HG03575 (cell line): ENCODE results near the gene NFX1.
"Not testable (repeated sequence)": the region's sequence is repeated elsewhere in the genome, so short reads cannot be mapped to it uniquely, and the experiment has no call there.

ENCODE experiments used
- ATAC-seq: cut with Tn5 transposase; IDR thresholded peaks from one replicate; pipeline ENCODE4 v1.9.1; 2021; ENCODE audit not compliant: unreplicated experiment, insufficient number of reproducible peaks, low FRiP score; ENCODE audit errors: extremely low read depth

The NFX1 gene

DNA sequence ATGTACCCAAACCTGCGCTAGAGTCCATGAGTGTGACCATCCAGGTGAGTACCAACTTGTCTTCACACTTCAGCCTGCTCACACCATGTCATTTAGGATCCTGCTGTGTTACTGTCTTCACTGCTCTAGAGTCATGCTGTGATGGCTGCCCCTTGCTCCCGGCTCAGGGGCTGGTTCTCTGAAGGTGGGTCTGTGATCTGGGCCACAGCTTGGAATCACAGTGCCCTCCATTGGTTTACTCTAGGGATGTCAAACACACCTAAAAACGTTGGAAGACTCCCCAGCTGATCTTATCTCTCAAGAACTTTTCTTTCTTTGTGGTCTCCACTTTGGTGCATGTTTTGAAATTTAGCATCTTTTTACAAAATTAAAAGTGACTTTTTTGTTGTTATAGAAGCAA, 53.8 kb downstream of the NFX1 start:
- no peak for ATAC-seq

DNA sequence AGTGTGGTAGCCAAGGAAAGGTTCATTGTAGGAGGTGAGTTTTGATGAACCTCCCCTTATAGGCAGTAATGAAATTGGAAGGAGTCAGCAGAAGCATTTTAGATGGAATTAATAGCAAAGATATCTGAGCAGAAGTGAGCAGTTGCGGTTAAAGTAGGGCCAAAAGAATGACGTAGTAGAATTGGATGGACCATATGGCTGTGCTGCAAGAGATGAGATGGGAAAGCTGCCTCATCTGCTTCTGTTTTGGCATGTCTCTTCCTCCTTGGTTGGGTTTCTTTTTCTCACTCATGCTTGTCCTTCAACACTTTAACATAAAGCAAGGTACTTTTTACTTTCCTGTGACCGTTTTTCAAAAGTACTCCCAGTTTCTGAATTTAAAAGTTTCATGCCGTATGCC, 56.2 kb downstream of the NFX1 start:
- no peak for ATAC-seq

DNA sequence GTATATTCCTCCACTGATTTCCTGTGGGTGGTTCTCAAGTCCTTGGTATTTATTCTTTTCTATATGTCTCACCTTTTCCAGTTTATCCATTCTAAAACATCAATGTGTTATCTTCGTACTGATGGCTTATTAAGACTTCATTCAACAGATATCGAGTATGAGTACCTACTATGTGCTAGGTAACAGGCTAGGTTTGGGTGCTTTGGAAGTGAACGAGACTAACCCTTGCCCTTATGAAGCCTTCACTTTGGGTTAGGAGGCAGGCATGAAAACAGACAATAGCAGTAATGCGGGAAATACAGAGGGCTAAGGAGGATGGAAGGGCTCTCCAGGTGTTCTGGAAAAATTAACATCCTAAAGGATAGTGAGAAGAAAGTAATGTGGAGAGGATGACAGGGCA, 58.7 kb downstream of the NFX1 start:
- no peak for ATAC-seq

DNA sequence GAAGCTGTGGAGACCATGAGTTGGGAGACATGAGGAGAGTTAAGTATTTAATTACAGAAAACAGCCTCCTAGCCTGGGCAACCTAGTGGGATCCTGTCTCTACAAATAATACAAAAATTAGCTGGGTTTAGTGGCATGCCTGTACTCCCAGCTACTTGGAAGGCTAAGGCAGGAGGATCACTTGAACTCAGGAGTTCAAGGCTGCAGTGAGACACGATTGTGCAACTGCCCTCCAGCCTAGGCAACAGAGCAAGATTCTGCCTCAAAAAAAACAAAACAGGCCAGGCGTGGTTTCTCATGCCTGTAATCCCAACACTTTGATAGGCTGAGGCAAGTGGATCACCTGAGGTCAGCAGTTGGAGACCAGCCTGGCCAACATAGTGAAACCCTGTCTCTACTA, 59.4 kb downstream of the NFX1 start:
- ATAC-seq, result no peak

DNA sequence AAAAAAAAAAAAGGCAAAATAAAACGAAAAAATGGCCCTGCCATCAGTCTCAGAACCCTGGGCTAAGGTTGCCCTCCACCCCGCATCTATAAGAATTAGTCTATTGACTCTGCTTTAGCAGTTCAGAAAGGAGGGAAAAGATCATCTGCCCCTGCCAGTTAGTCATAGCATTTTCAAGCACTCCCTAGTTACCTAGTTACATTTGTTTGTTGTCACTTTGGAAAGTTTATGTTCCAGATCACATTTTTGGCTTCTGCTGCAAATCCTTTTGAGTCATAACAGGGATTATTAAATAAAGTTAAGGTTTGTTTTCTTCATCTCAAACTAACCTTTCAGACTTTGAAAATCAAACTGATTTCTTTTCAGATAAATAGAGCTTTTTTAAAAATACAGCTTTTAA, 60.0 kb downstream of the NFX1 start:
- no peak for ATAC-seq

DNA sequence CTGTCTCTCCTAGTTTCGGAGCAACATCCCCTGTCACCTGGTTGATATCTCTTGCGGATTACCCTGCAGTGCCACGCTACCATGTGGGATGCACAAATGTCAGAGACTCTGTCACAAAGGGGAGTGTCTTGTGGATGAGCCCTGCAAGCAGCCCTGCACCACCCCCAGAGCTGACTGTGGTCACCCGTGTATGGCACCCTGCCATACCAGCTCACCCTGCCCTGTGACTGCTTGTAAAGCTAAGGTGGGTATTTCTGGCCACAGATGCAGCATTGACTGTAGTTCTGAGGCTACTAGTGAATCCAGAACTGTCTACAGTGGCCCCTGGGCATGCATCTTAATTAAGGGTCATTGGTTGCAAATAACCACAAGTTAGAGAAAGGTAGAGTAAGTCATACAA, 61.2 kb downstream of the NFX1 start:
- ATAC-seq, result no peak

DNA sequence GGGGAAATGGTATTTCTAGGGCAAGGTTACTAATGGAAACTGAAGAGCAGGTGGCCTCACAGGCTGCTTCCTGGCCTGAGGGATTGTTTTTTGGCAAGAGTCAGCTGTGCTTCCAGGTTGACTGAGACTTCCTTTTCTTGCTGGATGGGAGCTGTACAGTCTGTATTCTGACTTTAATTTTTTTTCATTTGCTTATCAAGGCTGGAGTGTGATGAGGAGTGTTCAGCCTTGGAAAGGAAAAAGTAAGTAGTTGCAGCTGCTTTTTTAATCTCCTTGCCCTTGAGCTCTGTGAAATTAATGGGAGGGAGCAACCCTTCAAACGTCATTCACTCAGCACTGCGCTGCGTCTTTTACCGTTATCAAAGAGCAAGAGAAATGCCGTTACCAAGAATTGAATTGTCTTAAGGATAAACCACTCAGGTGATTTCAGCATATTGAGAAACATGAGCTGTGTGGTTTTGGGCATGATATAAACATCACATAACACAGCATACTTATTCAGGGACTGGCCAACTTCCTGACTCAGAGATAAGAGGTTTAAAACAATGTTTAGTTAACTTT, 64.4 kb downstream of the NFX1 start:
- ATAC-seq, result no peak

DNA sequence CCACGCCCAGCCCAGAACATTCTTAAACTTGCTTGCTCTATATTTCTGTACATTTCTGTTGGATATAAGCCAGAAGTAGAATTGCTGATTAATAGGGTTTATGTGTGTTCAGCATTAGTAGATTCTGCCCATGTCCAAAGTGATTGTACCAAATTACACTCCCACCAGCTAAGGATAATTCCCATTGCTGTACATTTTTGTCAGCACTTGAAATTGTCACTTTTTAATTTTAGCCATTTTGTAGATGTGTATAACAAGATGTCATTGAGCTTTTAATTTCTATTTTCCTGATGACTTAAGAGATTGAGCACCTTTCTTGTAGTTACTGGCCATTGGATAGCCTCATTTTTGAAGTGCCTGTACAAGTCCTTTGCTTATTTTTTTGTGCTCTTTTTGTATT, 65.6 kb downstream of the NFX1 start:
- no peak for ATAC-seq

DNA sequence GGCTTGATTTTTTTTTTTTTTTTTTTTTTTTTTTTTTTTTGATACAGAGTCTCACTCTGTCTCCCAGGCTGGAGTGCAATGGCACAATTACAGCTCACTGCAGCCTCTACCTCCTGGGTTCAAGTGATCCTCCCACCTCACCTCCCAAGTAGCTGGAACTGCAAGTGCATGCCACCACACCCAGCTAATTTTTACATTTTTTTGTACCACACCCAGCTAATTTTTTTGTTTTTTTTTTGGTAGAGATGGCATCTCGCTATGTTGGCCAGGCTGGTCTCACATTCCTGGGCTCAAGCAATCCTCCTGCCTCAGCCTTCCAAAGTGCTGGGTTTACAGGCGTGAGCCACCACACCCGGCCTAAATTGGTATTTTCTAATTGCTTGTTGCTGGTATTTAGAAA, 68.3 kb downstream of the NFX1 start:
- not testable (repeated sequence) for ATAC-seq

DNA sequence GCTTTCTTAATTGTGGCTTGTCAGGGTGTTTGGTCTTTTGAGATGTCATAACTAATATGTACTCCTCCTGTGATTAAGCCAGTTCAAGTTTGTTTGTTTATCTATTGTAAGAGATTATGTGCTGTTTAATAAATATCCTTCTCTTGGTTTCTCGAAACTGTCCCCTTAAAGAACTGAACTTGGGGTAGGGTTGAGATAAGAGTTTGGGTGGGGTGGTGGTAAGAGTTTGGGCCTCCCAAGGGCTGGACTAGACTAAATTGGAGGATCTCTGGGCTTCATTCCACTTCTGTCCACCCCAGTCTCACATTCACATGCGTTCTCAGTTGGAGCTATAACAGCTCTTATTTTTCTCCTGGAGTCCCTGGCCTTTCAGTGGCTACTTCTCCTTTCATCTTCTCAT, 73.8 kb downstream of the NFX1 start:
- no peak for ATAC-seq

DNA sequence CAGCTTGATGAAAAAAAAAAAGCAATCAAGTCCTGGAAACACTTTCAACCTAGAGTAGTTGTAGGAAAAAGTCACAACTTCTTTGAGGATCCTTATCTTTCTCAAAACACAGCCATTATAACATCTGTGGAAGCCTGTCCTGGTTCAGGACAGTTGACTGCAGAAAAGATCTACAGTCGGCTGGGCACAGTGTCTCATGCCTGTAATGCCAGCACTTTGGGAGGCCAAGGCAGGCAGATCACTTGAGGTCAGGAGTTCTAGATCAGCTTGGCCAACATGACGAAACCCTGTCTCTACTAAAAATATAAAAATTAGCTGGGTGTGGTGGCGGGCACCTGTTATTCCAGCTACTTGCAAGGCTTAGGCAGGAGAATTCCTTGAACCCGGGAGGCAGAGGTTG, 74.5 kb downstream of the NFX1 start:
- ATAC-seq, result not testable (repeated sequence)

DNA sequence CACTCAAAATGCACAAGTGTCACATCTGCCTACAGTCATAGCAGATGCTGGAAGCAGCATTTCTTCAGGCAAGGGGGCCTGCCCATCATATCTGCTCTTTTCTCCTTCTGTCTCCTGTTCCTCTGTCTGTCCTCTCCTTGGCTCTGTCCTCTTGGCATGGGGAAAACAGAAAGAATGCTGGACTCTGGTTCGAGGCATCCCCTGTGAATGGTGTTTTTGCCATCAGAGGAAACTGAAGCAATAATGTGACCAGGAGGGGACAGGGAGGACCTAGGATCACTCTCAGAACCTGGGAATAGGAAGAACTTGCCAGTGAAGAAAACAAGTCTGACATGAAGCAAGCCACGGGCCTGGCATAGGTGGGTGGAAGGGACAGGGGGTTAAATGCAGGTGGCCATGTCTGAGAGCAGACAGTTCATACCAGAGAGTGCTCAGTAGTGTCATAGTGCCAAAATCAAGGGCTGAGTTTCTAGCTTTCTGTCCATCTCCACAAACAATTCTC, 76.7 kb downstream of the NFX1 start:
- no peak for ATAC-seq

DNA sequence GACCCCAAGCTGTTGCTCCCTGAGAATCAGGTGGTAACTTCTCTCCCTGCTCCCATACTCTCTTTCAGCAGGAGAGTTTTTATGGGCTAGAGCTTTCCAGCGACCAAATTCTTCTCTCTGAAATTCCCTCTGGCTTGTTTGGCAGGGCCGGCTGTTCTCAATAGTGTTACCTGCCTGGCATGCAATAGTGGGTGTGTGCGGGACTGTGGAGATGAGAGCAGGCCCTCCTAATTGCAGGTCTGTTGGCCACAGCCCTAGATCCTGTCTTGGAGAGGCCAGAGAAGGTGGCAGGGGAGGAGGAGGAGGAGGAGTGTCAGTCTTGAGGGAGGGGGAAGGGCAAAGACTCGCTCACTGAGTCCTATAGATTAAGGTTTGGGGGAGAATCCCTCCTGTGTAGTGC, 82.6 kb downstream of the NFX1 start:
- ATAC-seq, result no peak

DNA sequence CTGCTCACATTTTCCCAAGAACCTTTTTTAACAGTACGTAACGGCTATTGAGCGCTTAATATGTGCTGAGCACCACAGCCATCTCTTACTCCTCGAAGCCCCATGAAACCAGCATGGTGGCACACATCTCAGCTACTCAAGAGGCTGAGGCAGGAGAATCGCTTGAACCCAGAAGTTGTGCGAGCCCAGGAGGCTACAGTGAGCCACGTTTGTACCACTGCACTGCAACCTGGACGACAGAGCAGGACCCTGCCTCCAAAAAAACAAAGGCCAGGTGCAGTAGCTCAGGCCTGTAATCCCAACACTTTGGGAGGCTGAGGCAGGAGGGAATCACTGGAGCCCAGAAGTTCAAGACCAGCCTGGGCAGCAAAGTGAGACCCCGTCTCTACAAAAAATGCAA, 83.9 kb downstream of the NFX1 start:
- ATAC-seq, result no peak

DNA sequence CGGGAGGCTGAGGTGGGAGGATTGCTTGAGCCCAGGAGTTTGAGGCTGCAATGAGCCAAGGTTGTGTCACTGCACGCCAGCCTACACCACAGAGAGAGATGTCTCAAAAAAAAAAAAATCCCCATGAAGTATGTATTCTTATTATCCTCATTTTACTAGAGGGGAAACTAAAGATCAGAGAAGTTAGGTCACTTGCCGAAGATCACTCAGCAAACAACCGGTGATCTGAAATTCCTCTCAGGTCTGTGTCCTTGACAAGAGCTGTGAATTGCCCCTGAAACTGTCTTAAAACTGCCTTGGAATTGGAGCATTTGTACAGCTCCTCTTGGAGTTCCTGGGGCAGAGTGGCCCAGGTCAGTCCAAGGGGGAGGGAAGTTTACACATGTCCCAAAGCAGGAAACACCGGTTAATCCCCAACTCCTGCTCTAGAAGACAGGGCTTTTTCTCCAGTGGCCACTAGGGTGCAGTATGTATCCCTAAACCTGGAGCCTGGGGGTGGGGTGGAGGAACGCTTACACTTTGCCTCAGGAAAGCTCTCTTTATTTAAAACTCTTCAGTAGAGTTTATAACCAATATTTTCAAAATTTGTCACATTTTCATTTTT, 84.4 kb downstream of the NFX1 start:
- ATAC-seq, result no peak

DNA sequence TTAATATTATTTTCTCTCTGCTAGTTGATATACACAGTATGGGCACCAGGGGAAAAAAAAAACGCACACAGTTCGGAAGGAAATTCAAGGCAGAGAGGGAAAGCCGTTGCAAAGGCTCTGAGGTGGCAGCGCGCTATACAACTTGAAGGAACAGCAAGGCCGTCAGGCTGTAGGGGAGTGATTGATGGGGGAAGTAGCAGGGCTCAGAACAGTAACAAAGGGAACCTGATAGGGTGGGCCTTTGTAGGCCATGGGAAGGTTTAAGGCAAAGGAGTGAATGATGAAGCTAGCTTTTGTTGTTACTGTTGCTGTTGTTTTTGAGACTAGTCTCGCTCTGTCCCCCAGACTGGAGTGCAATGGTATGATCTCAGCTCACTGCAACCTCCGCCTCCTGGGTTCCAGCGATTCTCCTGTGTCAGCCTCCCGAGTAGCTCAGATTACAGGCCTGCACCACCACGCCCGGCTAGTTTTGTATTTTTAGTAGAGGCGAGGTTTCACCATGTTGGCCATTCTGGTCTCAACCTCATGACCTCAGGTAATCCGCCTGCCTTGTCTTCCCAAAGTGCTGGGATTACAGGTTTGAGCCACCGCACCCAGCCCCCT, 85.0 kb downstream of the NFX1 start:
- ATAC-seq, result no peak

DNA sequence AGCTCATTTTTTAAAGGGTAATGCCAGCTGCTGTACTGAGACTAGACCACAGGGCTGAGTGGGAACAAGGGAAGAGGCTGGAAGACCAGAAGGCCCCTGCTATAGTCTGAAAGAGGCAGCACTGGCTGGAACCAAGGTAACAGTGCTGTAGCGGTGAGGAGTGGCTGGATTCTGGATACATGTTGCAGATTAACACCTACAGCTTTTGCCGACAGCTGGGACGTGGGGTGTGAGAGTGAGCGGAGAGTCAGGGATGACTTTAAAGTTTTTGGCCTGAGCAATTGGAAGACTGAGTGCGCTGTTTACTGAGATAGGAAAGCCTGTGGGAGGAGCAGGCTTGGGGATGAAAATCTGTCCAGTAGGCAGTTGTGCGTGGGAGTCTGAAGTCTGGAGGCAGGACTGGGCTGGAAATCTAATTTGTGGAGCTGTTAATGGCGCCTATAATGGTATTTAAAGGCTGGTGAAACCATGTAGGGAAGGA, 85.6 kb downstream of the NFX1 start:
- ATAC-seq, result no peak

DNA sequence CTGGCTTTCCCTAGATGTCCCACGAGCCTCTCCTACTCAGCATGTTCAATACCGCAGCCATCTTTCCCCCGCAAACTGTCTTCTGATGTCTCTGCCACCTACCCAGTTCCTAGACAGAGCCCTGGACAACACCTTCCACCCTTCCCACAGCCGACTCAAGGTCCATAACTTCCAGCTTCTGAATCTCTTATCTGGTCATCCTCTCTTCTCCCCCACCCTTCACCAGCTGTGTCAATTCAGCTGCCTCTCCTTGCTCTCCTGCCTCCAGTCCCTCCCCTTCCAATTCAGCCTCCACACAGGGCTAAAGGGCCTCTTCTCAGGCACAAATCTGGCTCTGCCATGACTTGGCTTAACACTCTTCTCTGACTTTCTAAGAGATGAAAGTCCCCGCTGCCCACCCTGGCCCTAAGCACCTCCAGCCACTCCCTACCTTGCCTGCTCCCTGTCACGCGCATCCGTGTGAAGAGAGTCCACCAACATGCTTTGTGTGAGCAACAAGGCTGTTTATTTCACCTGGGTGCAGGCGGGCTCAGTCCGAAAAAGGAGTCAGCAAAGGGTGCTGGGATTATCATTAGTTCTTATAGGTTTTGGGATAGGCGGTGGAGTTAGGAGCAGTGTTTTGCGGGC, 86.9 kb downstream of the NFX1 start:
- no peak for ATAC-seq

DNA sequence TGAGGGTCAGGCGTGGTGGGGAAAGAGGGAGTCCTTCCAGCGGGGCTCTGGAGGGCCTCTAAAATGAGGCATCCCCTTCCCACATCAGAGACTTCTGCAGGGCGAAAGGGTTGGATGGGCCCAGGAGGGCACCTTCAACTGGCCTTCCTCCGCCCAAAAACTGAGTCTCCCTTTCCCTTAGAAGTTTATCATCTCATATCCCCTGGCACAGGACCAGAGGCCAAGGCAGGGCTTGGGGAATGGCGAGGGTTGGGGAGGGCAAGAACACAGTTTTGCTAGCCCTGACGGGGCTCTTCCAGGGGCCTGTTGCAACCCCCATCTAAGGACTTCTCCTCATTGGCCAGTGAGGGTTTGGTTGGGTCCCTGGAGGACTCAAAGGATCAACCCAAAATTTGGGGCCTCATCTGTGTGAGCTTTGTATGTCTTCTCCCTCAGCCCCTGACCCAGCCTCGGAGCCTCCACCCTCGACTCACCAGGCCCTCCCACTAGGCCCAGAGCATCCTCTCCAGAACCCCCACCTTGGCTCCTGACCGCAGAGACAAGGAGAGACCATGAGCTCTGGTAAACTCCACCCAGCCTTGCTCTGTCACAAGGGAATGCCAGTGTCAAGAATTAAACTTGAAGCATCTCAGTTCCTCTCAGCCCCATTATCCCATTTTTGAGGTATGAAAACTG, 87.9 kb downstream of the NFX1 start:
- ATAC-seq, result no peak
